DMS53 (cell line): ENCODE measurements around the gene DMD.
"Not testable (repeated sequence)": the region's sequence is repeated elsewhere in the genome, so short reads cannot be mapped to it uniquely, and the experiment has no call there.

Source experiments
- DNase-seq: peaks from one replicate; lab custom pipeline; 2025; lab: John Stamatoyannopoulos, UW

The DMD gene

GRCh38 chrX:32614707-32615106, 596.6 kb downstream of the DMD start:
- no peak for DNase-seq

- DNase-seq = no peak
These were observed 612.2 kb downstream of the DMD start for GRCh38 chrX:32599156-32599555.

- DNase-seq = no peak
These were observed 612.6 kb downstream of the DMD start for GRCh38 chrX:32598707-32599106.

- DNase-seq = no peak
These were observed 613.6 kb downstream of the DMD start for GRCh38 chrX:32597777-32598176.

GRCh38 chrX:32592786-32593185, 618.6 kb downstream of the DMD start:
- no peak for DNase-seq

GRCh38 chrX:32591589-32591988, 619.8 kb downstream of the DMD start:
- DNase-seq = no peak

- no peak for DNase-seq
These were observed 628.6 kb downstream of the DMD start for GRCh38 chrX:32582729-32583128.

GRCh38 chrX:32576885-32577284, 634.5 kb downstream of the DMD start:
- no peak for DNase-seq

GRCh38 chrX:32572644-32573043, 638.7 kb downstream of the DMD start:
- no peak for DNase-seq

GRCh38 chrX:32571579-32571978, 639.8 kb downstream of the DMD start:
- no peak for DNase-seq

- DNase-seq = no peak
These were observed 649.1 kb downstream of the DMD start for GRCh38 chrX:32562261-32562660.

GRCh38 chrX:32545101-32545500, 666.2 kb downstream of the DMD start:
- no peak for DNase-seq

GRCh38 chrX:32538554-32538953, 672.8 kb downstream of the DMD start:
- DNase-seq = no peak

GRCh38 chrX:32533848-32534247, 677.5 kb downstream of the DMD start:
- no peak for DNase-seq

- DNase-seq = no peak
These were observed 679.1 kb downstream of the DMD start for GRCh38 chrX:32532262-32532661.

- peak; percentile 71 for DNase-seq
These were observed 680.4 kb downstream of the DMD start for GRCh38 chrX:32530802-32531403.

GRCh38 chrX:32528451-32528850, 682.9 kb downstream of the DMD start:
- DNase-seq = not testable (repeated sequence)

- DNase-seq = no peak
These were observed 686.1 kb downstream of the DMD start for GRCh38 chrX:32525234-32525633.

- DNase-seq = no peak
These were observed 687.0 kb downstream of the DMD start for GRCh38 chrX:32524385-32524784.

GRCh38 chrX:32520789-32521188, 690.6 kb downstream of the DMD start:
- DNase-seq = no peak

- no peak for DNase-seq
These were observed 696.4 kb downstream of the DMD start for GRCh38 chrX:32514986-32515385.

GRCh38 chrX:32501606-32502005, 709.7 kb downstream of the DMD start:
- no peak for DNase-seq

GRCh38 chrX:32496671-32497070, 714.7 kb downstream of the DMD start:
- no peak for DNase-seq

GRCh38 chrX:32495855-32496254, 715.5 kb downstream of the DMD start:
- DNase-seq = no peak

- DNase-seq = no peak
These were observed 722.2 kb downstream of the DMD start for GRCh38 chrX:32489125-32489524.
